ENCODE results near the gene ATP6V0B. TPM values are rescaled to one million over a fixed set of nuclear protein-coding genes. Genes with fewer than 3 reads are reported as not detected.
A peak's percentile ranks its signal among the peaks of the same experiment; 100 is the strongest.

Gene ATP6V0B
- polyA plus RNA-seq, 3 donors: 152 to 168 (median 168) TPM

DNA sequence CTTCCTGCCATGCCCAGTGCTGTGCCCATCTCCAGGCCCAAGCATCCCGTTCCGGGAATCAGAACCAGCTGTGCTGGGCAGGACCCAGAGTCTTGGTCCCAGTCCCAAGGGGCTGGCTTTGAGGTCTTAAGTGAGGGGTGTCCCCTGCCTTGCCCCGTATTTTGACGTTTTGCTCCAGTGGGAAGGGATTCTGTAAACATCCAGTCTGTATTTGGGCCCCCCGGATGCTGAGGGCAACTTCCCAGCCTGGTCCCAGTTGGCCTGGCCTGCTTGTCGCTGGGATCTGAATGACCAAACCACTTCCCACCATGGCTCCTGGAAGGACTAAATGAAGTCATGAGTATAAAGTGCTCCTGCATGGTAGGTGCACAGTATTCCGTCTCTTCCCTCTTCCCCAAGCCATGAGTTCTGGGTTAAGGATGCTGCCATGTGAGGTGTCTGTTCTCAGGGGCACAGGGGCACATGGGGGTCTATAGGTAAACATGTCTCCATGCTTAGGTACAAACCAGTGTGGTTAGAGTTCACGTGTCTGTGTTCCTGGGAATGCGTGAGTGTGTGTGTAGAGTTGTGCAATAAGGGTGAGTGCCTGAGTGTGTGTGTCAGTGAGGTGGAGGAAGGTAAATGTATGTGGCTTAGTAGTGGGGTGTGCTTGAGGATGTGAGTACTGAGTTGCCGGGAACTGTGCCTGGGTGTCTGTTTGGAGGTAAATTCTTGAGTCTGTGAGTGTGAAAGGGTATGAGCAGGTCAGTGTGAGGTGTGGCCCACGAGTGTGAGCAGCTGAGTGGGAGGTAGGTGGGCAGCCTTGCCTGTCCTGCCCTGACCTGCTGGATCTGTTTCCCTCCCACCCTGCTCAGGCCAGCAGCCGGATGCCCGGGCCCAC, 5.7 kb downstream of the ATP6V0B start:
- no peak for DNase-seq

GRCh38 chr1:43981135-43981491, 6.4 kb downstream of the ATP6V0B start:
- no peak for DNase-seq

GRCh38 chr1:43981636-43982035, 6.9 kb downstream of the ATP6V0B start:
- DNase-seq: no peak

GRCh38 chr1:43982241-43982640, 7.5 kb downstream of the ATP6V0B start:
- DNase-seq: no peak

DNA sequence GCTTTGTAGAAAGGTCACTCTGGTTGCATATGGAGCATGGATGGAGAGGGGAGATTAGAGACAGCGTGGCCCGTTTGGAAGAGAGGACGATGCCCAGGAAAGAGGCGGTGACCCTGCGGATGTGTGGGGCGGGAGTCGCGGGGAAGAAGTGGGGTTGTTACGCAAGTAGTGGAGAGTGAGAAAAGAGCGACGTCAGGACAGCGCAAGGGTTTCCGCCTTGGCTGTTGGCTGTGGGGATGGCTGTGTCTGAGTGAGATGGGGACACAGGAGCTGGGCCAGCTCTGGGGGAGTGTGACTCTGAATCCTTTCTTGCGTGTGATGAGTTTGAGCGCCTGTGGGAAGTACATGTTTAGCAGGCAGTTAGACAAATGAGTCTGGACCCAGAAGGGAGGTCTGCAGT, 8.0 kb downstream of the ATP6V0B start:
- DNase-seq: no peak

DNA sequence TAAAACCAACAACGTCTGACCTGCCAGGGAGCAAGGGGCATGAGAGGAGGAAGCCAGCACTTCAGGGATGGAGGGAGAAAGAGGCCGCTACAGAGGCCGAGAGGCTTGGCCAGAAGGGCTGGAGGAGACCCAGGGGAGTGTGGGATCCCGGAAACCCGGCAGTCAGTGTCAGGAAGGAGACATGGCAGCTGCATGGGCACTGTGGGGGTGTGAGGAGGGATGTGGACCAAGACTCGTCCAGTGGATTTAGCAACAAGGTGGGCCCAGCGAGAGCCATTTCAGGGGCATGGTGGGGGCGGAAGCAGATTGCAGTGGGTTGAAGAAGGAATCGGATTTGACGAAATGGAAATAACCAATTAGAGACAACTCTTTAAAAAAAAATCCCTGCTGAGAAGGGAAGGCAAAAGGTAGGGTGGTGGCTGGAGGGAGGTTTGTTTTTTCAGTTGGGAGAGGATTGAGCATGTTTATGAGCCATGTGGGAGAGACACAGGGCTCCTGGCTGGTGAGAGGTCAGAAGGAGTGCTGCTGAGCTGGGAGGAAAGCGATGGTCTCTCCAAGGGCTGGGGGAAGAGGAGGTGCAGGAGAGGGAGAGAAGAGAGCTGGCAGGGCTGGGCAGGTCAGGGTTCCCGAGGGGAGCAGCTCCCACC, 8.6 kb downstream of the ATP6V0B start:
- DNase-seq: no peak

GRCh38 chr1:43984855-43985254, 10.1 kb downstream of the ATP6V0B start:
- DNase-seq: no peak

- DNase-seq: no peak
Observed at GRCh38 chr1:43985984-43986595, 11.3 kb downstream of the ATP6V0B start.

DNA sequence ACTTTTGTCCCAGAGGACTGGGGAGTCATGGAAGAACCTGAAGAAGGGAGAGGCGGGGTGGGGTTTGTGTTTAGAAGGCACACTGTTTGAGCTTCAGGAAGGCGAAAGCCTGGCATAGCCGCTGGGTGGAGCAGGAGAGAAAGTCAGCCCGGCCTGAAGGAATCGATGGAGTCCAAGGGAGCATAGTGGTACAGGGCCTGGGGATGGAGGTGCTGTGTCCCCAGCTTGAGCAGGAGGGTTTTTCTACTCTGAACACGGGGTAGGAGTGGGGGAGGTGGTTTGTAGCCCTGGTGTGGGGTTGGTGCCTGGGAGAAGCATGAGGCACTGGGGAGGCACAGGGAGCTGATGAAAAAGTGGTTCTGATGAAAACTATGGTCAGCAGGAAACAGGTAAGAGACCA, 12.0 kb downstream of the ATP6V0B start:
- DNase-seq: no peak

GRCh38 chr1:43987159-43987902, 12.6 kb downstream of the ATP6V0B start:
- DNase-seq: no peak

- DNase-seq: no peak
Observed at GRCh38 chr1:43990271-43991199, 15.8 kb downstream of the ATP6V0B start.

DNA sequence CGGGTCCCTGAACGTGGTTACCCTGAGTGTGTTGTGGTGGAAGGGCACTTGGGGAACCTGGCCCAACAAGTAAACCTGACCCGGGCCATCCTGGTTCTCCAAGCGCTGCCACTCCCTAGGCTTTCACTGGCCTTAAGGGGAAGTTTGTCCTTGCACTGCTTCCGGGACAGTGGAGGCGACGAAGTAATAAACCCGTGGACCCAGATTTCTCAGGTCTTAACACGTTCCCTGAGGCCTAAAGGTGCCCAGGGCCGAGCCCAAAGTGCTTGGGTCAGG, 16.4 kb downstream of the ATP6V0B start:
- no peak for DNase-seq

DNA sequence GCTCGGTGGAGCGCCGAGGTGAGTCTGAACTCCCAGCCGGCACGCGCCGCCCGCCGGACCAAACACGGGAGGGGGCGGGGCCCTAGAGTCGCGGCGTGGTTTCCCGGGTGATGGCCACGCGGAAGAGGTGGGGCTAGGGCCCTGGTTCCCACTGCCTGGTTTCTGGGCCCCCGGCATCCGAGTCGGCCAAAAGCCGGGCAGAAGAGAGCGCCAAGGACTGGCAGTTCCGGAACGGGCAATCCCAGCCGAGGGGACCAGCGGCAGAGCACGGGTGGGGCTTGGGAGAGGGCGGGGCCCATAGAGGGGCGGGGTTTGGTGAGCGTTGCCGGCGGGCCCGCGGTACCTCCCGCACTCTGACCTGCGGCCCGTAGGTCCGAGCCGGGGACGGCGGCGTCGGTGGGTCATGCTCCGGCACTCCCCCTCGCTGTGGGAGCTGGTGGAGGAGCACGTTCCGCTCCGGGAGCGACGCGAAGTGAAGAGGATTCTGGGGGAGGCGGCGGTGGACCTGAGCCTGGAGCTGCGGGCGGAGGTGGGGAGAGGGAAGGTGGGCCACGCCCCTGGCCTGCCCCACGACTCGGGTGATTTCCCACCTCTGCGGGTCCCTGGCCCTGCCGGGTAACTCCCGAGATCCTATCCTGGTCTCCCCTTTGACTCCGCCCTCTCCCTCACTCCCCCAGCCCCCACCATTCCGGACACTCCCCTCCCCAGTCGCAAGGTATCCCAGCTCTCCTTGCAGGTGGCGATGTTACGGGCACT, 16.9 kb downstream of the ATP6V0B start, which contains the start of gene CCDC24:
Gene CCDC24, plus strand, starts transcription at position 124 of the 756 bp plus-strand sequence. Its CDS starts 280 bp downstream, at position 404.
- peak; percentile 66 for DNase-seq

- no peak for DNase-seq
Observed at GRCh38 chr1:43992232-43992995, 17.7 kb downstream of the ATP6V0B start.

DNA sequence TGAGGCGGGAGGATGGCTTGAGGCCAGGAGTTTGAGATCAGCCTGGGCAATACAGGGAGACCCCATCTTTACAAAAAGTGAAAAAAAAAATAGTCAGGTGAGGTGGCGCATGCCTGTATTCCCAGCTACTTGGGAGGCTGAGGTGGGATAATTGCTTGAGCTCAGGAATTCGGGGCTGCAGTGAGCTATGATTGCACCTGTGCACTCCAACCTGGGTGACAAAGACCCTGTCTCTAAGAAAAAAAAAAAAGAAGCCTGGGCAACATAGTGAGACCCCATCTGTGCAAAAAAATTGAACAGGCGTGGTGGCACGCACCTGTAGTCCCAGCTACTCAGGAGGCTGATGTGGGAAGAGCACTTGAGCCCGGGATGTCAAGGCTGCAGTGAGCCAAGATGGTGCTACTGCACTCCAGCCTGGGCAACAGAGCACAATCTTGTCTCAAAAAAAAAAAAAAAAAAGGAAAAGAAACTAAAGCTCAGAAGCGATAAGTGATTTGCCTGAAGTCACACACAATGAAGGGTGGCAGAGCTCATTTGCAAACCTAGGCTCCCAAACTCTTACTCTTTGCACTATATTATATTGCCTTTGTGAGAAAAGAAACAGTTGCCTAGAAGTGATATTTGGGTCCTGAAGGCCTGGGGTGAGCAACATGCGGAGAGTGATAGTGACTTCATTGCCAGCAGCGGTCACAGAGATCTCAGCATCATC, 18.6 kb downstream of the ATP6V0B start:
- no peak for DNase-seq

DNA sequence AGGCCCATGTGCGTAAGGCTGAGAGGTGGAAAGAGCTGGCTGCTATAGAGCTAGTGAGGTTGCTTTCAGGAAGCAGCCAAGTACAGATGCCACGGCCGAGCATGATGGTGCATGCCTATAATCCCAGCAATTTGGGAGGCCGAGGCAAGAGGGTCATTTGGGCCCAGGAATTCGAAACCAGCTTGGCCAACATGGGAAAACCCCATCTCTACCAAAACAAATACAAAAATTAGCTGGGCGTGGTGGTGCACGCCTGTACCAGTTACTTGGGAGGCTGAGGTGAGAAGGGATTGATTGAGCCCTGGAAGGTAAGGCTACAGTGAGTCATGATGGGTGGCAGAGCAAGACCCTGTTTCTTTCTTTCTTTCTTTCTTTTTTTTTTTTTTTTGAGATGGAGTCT, 19.3 kb downstream of the ATP6V0B start:
- DNase-seq: no peak

DNA sequence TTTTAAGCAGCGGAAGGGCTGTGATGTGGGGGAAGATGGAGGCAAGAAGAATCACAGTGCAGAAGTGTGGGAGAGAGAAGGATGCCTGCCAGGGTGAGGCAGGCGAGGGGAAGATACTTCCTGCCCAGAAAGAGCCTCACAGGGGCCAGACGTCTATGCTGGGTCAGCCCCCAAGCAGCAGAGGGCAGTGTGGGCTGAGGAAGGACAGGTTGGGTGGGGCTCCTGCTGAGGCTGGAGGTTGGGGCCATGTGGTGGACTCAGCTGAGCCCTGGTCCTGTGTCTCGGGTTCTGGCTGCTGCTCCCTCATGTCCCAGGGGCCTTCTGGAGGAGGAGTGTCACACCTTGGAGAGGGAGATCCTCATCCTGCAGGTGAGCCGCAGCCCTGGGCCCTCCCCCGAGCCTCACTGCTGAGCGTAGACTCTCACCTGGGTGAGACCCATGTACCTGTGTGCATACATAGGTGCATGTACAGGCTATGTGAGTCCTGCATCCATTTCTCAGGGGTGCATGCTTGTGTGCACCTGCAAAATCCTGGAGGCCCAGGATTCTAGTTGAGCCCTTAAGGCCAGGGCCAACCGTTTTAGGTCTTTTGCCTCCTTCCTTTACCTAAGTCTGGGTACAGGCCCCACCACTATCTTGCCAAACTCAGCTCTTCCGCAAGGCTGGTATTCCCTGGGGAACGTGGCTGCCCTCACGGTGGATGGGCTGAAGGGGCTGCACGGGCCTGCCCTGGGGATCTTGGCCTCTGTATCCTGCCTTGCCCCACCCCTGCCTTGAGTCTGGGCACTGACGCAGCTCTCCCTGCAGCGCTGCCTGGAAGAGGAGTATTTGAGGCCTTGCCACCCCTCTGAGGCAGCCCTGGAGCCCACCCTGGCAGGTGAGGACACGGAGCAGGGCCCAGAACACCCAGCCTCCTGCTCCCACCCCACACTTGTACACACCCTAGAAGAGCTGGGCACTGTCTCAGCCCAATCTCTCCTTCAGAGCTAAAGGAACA, 20.3 kb downstream of the ATP6V0B start:
- no peak for DNase-seq
